ENCODE measurements around the gene SHISAL2B.
A peak's percentile ranks its signal among the peaks of the same experiment; 100 is the strongest.

Gene SHISAL2B

GRCh38 chr5:64667068-64667467, 23.2 kb upstream of the SHISAL2B start:
- no peaks in the 10 kb centered on the region for H3K36me3 ChIP-seq (ENCODE audit: control insufficient read depth in 2 of 2, insufficient read depth in 2 of 2, low read length in 2 of 2)
- H3K9me3 ChIP-seq (ENCODE audit: control insufficient read depth in 2 of 2, low read length in 2 of 2) = peaks cover 3 to 4% of the 10 kb centered on the region in 2 donors
- H3K9ac ChIP-seq (ENCODE audit: low read length in 2 of 2) = no peak overlapping the region
- no peak overlapping the region for H3K27ac ChIP-seq (ENCODE audit: low read length)
- H3K4me3 ChIP-seq (ENCODE audit: low read length in 2 of 2) = no peak overlapping the region
- no peaks in the 10 kb centered on the region for H3K4me1 ChIP-seq (ENCODE audit: control insufficient read depth, insufficient read depth, low read length)
- no peaks in the 10 kb centered on the region for H3K27me3 ChIP-seq (ENCODE audit: control insufficient read depth in 1 of 2, insufficient read depth in 2 of 2, low read length in 2 of 2)

GRCh38 chr5:64670277-64670676, 20.0 kb upstream of the SHISAL2B start:
- Histone ChIP-seq H3K4me3 (ENCODE audit: low read length in 2 of 2) (no peak overlapping the region), H3K4me1 (ENCODE audit: control insufficient read depth, insufficient read depth, low read length) (no peaks in the 10 kb centered on the region), H3K36me3 (ENCODE audit: control insufficient read depth in 2 of 2, insufficient read depth in 2 of 2, low read length in 2 of 2) (no peaks in the 10 kb centered on the region), H3K27me3 (ENCODE audit: control insufficient read depth in 1 of 2, insufficient read depth in 2 of 2, low read length in 2 of 2) (no peaks in the 10 kb centered on the region), H3K9ac (ENCODE audit: low read length in 2 of 2) (no peak overlapping the region), H3K9me3 (ENCODE audit: control insufficient read depth in 2 of 2, low read length in 2 of 2) (peaks cover 3 to 5% of the 10 kb centered on the region in 2 donors), H3K27ac (ENCODE audit: low read length) (no peak overlapping the region)

- Histone ChIP-seq H3K27me3 (ENCODE audit: control insufficient read depth in 1 of 2, insufficient read depth in 2 of 2, low read length in 2 of 2) (no peaks in the 10 kb centered on the region), H3K4me3 (ENCODE audit: low read length in 2 of 2) (no peak overlapping the region), H3K36me3 (ENCODE audit: control insufficient read depth in 2 of 2, insufficient read depth in 2 of 2, low read length in 2 of 2) (no peaks in the 10 kb centered on the region), H3K9ac (ENCODE audit: low read length in 2 of 2) (no peak overlapping the region), H3K4me1 (ENCODE audit: control insufficient read depth, insufficient read depth, low read length) (no peaks in the 10 kb centered on the region), H3K27ac (ENCODE audit: low read length) (no peak overlapping the region), H3K9me3 (ENCODE audit: control insufficient read depth in 2 of 2, low read length in 2 of 2) (peaks cover 3 to 5% of the 10 kb centered on the region in 2 donors)
Measured at GRCh38 chr5:64671678-64672077, 18.6 kb upstream of the SHISAL2B start.

- H3K4me1 ChIP-seq (ENCODE audit: control insufficient read depth, insufficient read depth, low read length) = no peaks in the 10 kb centered on the region
- no peak overlapping the region for H3K4me3 ChIP-seq (ENCODE audit: low read length in 2 of 2)
- H3K9ac ChIP-seq (ENCODE audit: low read length in 2 of 2) = no peak overlapping the region
- no peak overlapping the region for H3K27ac ChIP-seq (ENCODE audit: low read length)
- H3K36me3 ChIP-seq (ENCODE audit: control insufficient read depth in 2 of 2, insufficient read depth in 2 of 2, low read length in 2 of 2) = no peaks in the 10 kb centered on the region
- H3K9me3 ChIP-seq (ENCODE audit: control insufficient read depth in 2 of 2, low read length in 2 of 2) = no peaks in the 10 kb centered on the region
- H3K27me3 ChIP-seq (ENCODE audit: control insufficient read depth in 1 of 2, insufficient read depth in 2 of 2, low read length in 2 of 2) = no peaks in the 10 kb centered on the region
Measured at GRCh38 chr5:64678374-64678773, 11.9 kb upstream of the SHISAL2B start.

- peaks cover 0 to 3% of the 10 kb centered on the region in 2 donors for H3K27me3 ChIP-seq (ENCODE audit: control insufficient read depth in 1 of 2, insufficient read depth in 2 of 2, low read length in 2 of 2)
- no peak overlapping the region for H3K9ac ChIP-seq (ENCODE audit: low read length in 2 of 2)
- no peaks in the 10 kb centered on the region for H3K4me1 ChIP-seq (ENCODE audit: control insufficient read depth, insufficient read depth, low read length)
- no peak overlapping the region for H3K27ac ChIP-seq (ENCODE audit: low read length)
- H3K36me3 ChIP-seq (ENCODE audit: control insufficient read depth in 2 of 2, insufficient read depth in 2 of 2, low read length in 2 of 2) = no peaks in the 10 kb centered on the region
- no peak overlapping the region for H3K4me3 ChIP-seq (ENCODE audit: low read length in 2 of 2)
- no peaks in the 10 kb centered on the region for H3K9me3 ChIP-seq (ENCODE audit: control insufficient read depth in 2 of 2, low read length in 2 of 2)
Measured at GRCh38 chr5:64680289-64680688, 10.0 kb upstream of the SHISAL2B start.

GRCh38 chr5:64682608-64683007, 7.7 kb upstream of the SHISAL2B start:
- Histone ChIP-seq H3K9ac (ENCODE audit: low read length in 2 of 2) (no peak overlapping the region), H3K4me1 (ENCODE audit: control insufficient read depth, insufficient read depth, low read length) (no peaks in the 10 kb centered on the region), H3K36me3 (ENCODE audit: control insufficient read depth in 2 of 2, insufficient read depth in 2 of 2, low read length in 2 of 2) (no peaks in the 10 kb centered on the region), H3K27me3 (ENCODE audit: control insufficient read depth in 1 of 2, insufficient read depth in 2 of 2, low read length in 2 of 2) (peaks cover 0 to 3% of the 10 kb centered on the region in 2 donors), H3K27ac (ENCODE audit: low read length) (no peak overlapping the region), H3K9me3 (ENCODE audit: control insufficient read depth in 2 of 2, low read length in 2 of 2) (no peaks in the 10 kb centered on the region), H3K4me3 (ENCODE audit: low read length in 2 of 2) (no peak overlapping the region)

GRCh38 chr5:64685866-64686265, 4.4 kb upstream of the SHISAL2B start:
- H3K4me3 ChIP-seq (ENCODE audit: low read length in 2 of 2) = no peak overlapping the region
- peaks cover 6% of the 10 kb centered on the region for H3K4me1 ChIP-seq (ENCODE audit: control insufficient read depth, insufficient read depth, low read length)
- H3K9me3 ChIP-seq (ENCODE audit: control insufficient read depth in 2 of 2, low read length in 2 of 2) = no peaks in the 10 kb centered on the region
- H3K27ac ChIP-seq (ENCODE audit: low read length) = no peak overlapping the region
- H3K27me3 ChIP-seq (ENCODE audit: control insufficient read depth in 1 of 2, insufficient read depth in 2 of 2, low read length in 2 of 2) = peaks cover 7 to 11% of the 10 kb centered on the region in 2 donors
- no peaks in the 10 kb centered on the region for H3K36me3 ChIP-seq (ENCODE audit: control insufficient read depth in 2 of 2, insufficient read depth in 2 of 2, low read length in 2 of 2)
- no peak overlapping the region for H3K9ac ChIP-seq (ENCODE audit: low read length in 2 of 2)

- Histone ChIP-seq H3K36me3 (ENCODE audit: control insufficient read depth in 2 of 2, insufficient read depth in 2 of 2, low read length in 2 of 2) (no peaks in the 10 kb centered on the region), H3K27me3 (ENCODE audit: control insufficient read depth in 1 of 2, insufficient read depth in 2 of 2, low read length in 2 of 2) (peaks cover 10 to 11% of the 10 kb centered on the region in 2 donors), H3K9me3 (ENCODE audit: control insufficient read depth in 2 of 2, low read length in 2 of 2) (no peaks in the 10 kb centered on the region), H3K4me3 (ENCODE audit: low read length in 2 of 2) (no peak overlapping the region), H3K27ac (ENCODE audit: low read length) (no peak overlapping the region), H3K9ac (ENCODE audit: low read length in 2 of 2) (no peak overlapping the region), H3K4me1 (ENCODE audit: control insufficient read depth, insufficient read depth, low read length) (peaks cover 8% of the 10 kb centered on the region)
Measured at GRCh38 chr5:64688391-64688790, 1.9 kb upstream of the SHISAL2B start.

- H3K36me3 ChIP-seq (ENCODE audit: control insufficient read depth in 2 of 2, insufficient read depth in 2 of 2, low read length in 2 of 2) = no peaks in the 10 kb centered on the region
- no peak overlapping the region for H3K9ac ChIP-seq (ENCODE audit: low read length in 2 of 2)
- H3K9me3 ChIP-seq (ENCODE audit: control insufficient read depth in 2 of 2, low read length in 2 of 2) = no peaks in the 10 kb centered on the region
- H3K27me3 ChIP-seq (ENCODE audit: control insufficient read depth in 1 of 2, insufficient read depth in 2 of 2, low read length in 2 of 2) = peaks cover 10 to 11% of the 10 kb centered on the region in 2 donors
- peaks cover 8% of the 10 kb centered on the region for H3K4me1 ChIP-seq (ENCODE audit: control insufficient read depth, insufficient read depth, low read length)
- H3K27ac ChIP-seq (ENCODE audit: low read length) = no peak overlapping the region
- no peak overlapping the region for H3K4me3 ChIP-seq (ENCODE audit: low read length in 2 of 2)
Measured at GRCh38 chr5:64688965-64689364, 1.3 kb upstream of the SHISAL2B start.

- Histone ChIP-seq H3K4me1 (ENCODE audit: control insufficient read depth, insufficient read depth, low read length) (peaks cover 8% of the 10 kb centered on the region), H3K36me3 (ENCODE audit: control insufficient read depth in 2 of 2, insufficient read depth in 2 of 2, low read length in 2 of 2) (no peaks in the 10 kb centered on the region), H3K9me3 (ENCODE audit: control insufficient read depth in 2 of 2, low read length in 2 of 2) (no peaks in the 10 kb centered on the region), H3K27me3 (ENCODE audit: control insufficient read depth in 1 of 2, insufficient read depth in 2 of 2, low read length in 2 of 2) (peaks cover 8 to 10% of the 10 kb centered on the region in 2 donors), H3K4me3 (ENCODE audit: low read length in 2 of 2) (peak overlapping the region in 1 of 2 donors; percentile 44), H3K27ac (ENCODE audit: low read length) (no peak overlapping the region), H3K9ac (ENCODE audit: low read length in 2 of 2) (no peak overlapping the region)
Measured at GRCh38 chr5:64690104-64690416, 243 bp upstream of the SHISAL2B start.

GRCh38 chr5:64691291-64691690, 988 bp downstream of the SHISAL2B start:
- H3K36me3 ChIP-seq (ENCODE audit: control insufficient read depth in 2 of 2, insufficient read depth in 2 of 2, low read length in 2 of 2) = no peaks in the 10 kb centered on the region
- H3K4me1 ChIP-seq (ENCODE audit: control insufficient read depth, insufficient read depth, low read length) = peaks cover 8% of the 10 kb centered on the region
- H3K9me3 ChIP-seq (ENCODE audit: control insufficient read depth in 2 of 2, low read length in 2 of 2) = no peaks in the 10 kb centered on the region
- H3K4me3 ChIP-seq (ENCODE audit: low read length in 2 of 2) = no peak overlapping the region
- no peak overlapping the region for H3K9ac ChIP-seq (ENCODE audit: low read length in 2 of 2)
- no peak overlapping the region for H3K27ac ChIP-seq (ENCODE audit: low read length)
- peaks cover 8 to 10% of the 10 kb centered on the region in 2 donors for H3K27me3 ChIP-seq (ENCODE audit: control insufficient read depth in 1 of 2, insufficient read depth in 2 of 2, low read length in 2 of 2)
